ENCODE data around the gene MGMT.

DNA sequence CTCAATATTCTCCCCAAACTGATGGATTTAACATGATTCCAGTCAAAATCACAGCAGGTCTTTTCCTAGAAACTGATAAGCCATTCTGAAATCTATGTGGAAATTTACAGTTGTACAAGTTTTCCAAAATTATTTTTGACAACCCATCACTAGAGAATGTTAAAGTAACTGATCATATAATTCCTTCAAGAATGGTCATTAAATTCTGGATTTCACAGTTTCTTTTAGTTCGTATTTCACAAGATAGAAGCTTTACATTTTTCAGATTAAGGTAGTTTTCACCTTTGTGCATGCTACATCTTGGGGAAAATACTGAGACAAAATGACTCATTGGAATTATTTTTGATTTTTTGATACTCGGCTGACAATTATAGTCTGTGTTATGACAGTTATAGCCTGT is 174.3 kb downstream of the MGMT start:
- TF ChIP-seq EZH2 (IDR thresholded peaks at IDR 0.05; ENCODE audit: borderline replicate concordance, insufficient read depth, low read length, poor library complexity, severe bottlenecking) = no peak
- TF ChIP-seq SMC3 (conservative IDR thresholded peaks at IDR 0.05; ENCODE audit: poor library complexity) = no peak
- TF ChIP-seq, protein P1, sequence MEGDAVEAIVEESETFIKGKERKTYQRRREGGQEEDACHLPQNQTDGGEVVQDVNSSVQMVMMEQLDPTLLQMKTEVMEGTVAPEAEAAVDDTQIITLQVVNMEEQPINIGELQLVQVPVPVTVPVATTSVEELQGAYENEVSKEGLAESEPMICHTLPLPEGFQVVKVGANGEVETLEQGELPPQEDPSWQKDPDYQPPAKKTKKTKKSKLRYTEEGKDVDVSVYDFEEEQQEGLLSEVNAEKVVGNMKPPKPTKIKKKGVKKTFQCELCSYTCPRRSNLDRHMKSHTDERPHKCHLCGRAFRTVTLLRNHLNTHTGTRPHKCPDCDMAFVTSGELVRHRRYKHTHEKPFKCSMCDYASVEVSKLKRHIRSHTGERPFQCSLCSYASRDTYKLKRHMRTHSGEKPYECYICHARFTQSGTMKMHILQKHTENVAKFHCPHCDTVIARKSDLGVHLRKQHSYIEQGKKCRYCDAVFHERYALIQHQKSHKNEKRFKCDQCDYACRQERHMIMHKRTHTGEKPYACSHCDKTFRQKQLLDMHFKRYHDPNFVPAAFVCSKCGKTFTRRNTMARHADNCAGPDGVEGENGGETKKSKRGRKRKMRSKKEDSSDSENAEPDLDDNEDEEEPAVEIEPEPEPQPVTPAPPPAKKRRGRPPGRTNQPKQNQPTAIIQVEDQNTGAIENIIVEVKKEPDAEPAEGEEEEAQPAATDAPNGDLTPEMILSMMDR (IDR thresholded peaks at IDR 0.05; ENCODE audit: poor library complexity, severe bottlenecking) = no peak
- no peak for TF ChIP-seq EP300 (conservative IDR thresholded peaks at IDR 0.05; ENCODE audit: poor library complexity, severe bottlenecking)

All from neural cell (in vitro differentiated cells).